ENCODE data around the gene VEGFC.

The VEGFC gene

DNA sequence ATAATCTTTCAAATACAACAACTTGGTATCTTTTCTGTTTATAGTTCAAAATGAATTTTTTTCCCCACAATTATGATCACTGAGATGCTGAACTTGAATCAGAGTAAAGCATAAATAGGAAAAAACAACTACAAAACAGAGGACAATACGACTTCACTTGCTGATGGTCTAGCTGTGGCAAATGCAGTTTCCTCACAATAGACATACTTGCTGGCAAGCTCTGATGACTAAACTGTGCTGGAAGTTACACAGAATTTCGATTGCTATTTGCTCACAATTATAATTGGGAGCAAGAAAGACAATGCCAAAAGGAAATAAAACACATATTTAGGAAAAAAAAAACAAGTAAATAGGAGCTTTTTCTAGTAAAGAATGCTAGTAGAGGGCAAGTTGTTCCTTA lies 14.7 kb downstream of the VEGFC start:
- H3K4me3 ChIP-seq (ENCODE audit: low read depth, low read length, poor library complexity, severe bottlenecking), result no peak overlapping the region
- no peak overlapping the region for H2AFZ ChIP-seq (ENCODE audit: low read length)
- no peaks in the 10 kb centered on the region for H3K27me3 ChIP-seq (ENCODE audit: insufficient read depth, low read length)
- H3K9me2 ChIP-seq (ENCODE audit: low read depth, low read length), result no peaks in the 10 kb centered on the region
- no peak overlapping the region for H3K9ac ChIP-seq (ENCODE audit: low read length)
- TF ChIP-seq, protein P1, sequence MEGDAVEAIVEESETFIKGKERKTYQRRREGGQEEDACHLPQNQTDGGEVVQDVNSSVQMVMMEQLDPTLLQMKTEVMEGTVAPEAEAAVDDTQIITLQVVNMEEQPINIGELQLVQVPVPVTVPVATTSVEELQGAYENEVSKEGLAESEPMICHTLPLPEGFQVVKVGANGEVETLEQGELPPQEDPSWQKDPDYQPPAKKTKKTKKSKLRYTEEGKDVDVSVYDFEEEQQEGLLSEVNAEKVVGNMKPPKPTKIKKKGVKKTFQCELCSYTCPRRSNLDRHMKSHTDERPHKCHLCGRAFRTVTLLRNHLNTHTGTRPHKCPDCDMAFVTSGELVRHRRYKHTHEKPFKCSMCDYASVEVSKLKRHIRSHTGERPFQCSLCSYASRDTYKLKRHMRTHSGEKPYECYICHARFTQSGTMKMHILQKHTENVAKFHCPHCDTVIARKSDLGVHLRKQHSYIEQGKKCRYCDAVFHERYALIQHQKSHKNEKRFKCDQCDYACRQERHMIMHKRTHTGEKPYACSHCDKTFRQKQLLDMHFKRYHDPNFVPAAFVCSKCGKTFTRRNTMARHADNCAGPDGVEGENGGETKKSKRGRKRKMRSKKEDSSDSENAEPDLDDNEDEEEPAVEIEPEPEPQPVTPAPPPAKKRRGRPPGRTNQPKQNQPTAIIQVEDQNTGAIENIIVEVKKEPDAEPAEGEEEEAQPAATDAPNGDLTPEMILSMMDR (IDR thresholded peaks at IDR 0.05; ENCODE audit: low read length), result no peak
- no peak for TF ChIP-seq EZH2 (IDR thresholded peaks at IDR 0.05; ENCODE audit: borderline replicate concordance, low read length)
- H3F3A ChIP-seq (ENCODE audit: insufficient read depth, low read length), result no peaks in the 10 kb centered on the region
- H3K36me3 ChIP-seq (ENCODE audit: insufficient read depth, low read length), result no peaks in the 10 kb centered on the region
- H3K9me3 ChIP-seq (ENCODE audit: low read length), result no peaks in the 10 kb centered on the region
- H3K27ac ChIP-seq (ENCODE audit: low read depth, low read length, poor library complexity, severe bottlenecking), result no peak overlapping the region
- no peaks in the 10 kb centered on the region for H3K79me2 ChIP-seq (ENCODE audit: insufficient read depth, low read length)
- H4K20me1 ChIP-seq (ENCODE audit: insufficient read depth, low read length), result no peaks in the 10 kb centered on the region
- H3K4me2 ChIP-seq (ENCODE audit: low read length), result no peak overlapping the region
- H3K4me1 ChIP-seq (ENCODE audit: insufficient read depth, low read length, severe bottlenecking), result no peaks in the 10 kb centered on the region

DNA sequence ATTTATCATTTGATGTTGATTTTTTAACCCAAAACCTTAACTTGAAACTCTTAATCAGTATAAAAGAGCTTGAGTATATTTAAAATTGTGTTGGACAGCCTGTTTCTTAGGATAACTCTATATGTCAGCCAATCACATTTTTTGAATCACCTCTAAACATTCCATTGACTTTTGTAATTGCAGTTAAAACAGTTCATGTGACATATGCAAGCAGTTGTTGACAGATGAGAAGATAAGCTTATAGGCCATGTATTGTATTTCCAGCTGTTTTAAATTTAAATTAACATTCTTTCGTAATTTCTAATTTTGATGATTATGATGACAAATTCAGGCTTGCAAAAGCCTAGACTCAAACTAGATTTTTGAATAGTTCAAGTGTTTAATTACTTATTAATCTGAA lies 17.4 kb downstream of the VEGFC start:
- H3K36me3 ChIP-seq (ENCODE audit: insufficient read depth, low read length), result no peaks in the 10 kb centered on the region
- TF ChIP-seq EZH2 (IDR thresholded peaks at IDR 0.05; ENCODE audit: borderline replicate concordance, low read length), result no peak
- TF ChIP-seq, protein P1 (IDR thresholded peaks at IDR 0.05; ENCODE audit: low read length), result no peak
- no peak overlapping the region for H3K9ac ChIP-seq (ENCODE audit: low read length)
- H3K4me2 ChIP-seq (ENCODE audit: low read length), result no peak overlapping the region
- no peaks in the 10 kb centered on the region for H4K20me1 ChIP-seq (ENCODE audit: insufficient read depth, low read length)
- H3K27me3 ChIP-seq (ENCODE audit: insufficient read depth, low read length), result no peaks in the 10 kb centered on the region
- no peaks in the 10 kb centered on the region for H3K9me3 ChIP-seq (ENCODE audit: low read length)
- no peaks in the 10 kb centered on the region for H3K4me1 ChIP-seq (ENCODE audit: insufficient read depth, low read length, severe bottlenecking)
- no peak overlapping the region for H3K4me3 ChIP-seq (ENCODE audit: low read depth, low read length, poor library complexity, severe bottlenecking)
- H2AFZ ChIP-seq (ENCODE audit: low read length), result no peak overlapping the region
- no peak overlapping the region for H3K27ac ChIP-seq (ENCODE audit: low read depth, low read length, poor library complexity, severe bottlenecking)
- no peaks in the 10 kb centered on the region for H3K79me2 ChIP-seq (ENCODE audit: insufficient read depth, low read length)
- H3F3A ChIP-seq (ENCODE audit: insufficient read depth, low read length), result no peaks in the 10 kb centered on the region
- no peaks in the 10 kb centered on the region for H3K9me2 ChIP-seq (ENCODE audit: low read depth, low read length)

DNA sequence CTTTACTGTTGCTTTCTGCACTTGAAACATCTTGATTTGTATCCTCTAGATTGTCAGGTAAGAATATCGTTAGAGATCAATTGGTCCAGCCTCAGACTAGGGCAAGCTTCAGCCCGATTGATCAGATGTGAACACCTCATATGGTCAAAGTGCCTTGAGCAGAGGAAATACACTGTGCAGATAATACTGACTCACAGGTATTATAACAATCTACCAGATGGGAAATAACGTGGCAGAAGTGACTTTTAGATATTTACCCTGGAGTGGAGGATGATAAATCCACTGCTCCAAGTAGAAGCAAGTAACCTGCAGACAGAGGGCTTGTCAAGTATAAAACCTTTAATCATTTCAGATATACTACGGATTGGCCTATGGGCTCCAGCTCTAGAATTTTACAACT lies 17.9 kb downstream of the VEGFC start:
- Histone ChIP-seq H3K79me2 (ENCODE audit: insufficient read depth, low read length) (no peaks in the 10 kb centered on the region), H3F3A (ENCODE audit: insufficient read depth, low read length) (no peaks in the 10 kb centered on the region), H4K20me1 (ENCODE audit: insufficient read depth, low read length) (no peaks in the 10 kb centered on the region), H3K9ac (ENCODE audit: low read length) (no peak overlapping the region), H3K4me2 (ENCODE audit: low read length) (no peak overlapping the region), H3K4me1 (ENCODE audit: insufficient read depth, low read length, severe bottlenecking) (no peaks in the 10 kb centered on the region), H3K9me3 (ENCODE audit: low read length) (no peaks in the 10 kb centered on the region), H2AFZ (ENCODE audit: low read length) (no peak overlapping the region), H3K9me2 (ENCODE audit: low read depth, low read length) (no peaks in the 10 kb centered on the region), H3K36me3 (ENCODE audit: insufficient read depth, low read length) (no peaks in the 10 kb centered on the region), H3K27me3 (ENCODE audit: insufficient read depth, low read length) (no peaks in the 10 kb centered on the region), H3K27ac (ENCODE audit: low read depth, low read length, poor library complexity, severe bottlenecking) (no peak overlapping the region), H3K4me3 (ENCODE audit: low read depth, low read length, poor library complexity, severe bottlenecking) (no peak overlapping the region)
- TF ChIP-seq, protein P1 (IDR thresholded peaks at IDR 0.05; ENCODE audit: low read length), result no peak
- no peak for TF ChIP-seq EZH2 (IDR thresholded peaks at IDR 0.05; ENCODE audit: borderline replicate concordance, low read length)

Measured in OCI-LY1 (cell line).